SK-N-SH (cell line): ENCODE measurements around the gene TICAM1.
"Not testable (repeated sequence)": the region's sequence is repeated elsewhere in the genome, so short reads cannot be mapped to it uniquely, and the experiment has no call there.

ENCODE experiments used
- CTCF ChIP-seq: fragments of 200-600 bp; sonication (generic); IDR thresholded peaks from 2 replicates; pipeline ENCODE4 v1.6.1; 2017; ENCODE audit warnings: antibody characterized with exemption, mild to moderate bottlenecking, moderate library complexity
- FOXM1 ChIP-seq: IDR thresholded peaks from 2 replicates; pipeline ENCODE4 v1.4.0; 2012; ENCODE audit warnings: low read depth, mild to moderate bottlenecking
- MXI1 ChIP-seq: IDR thresholded peaks from 2 replicates; pipeline ENCODE4 v1.6.1; 2012; ENCODE audit warnings: mild to moderate bottlenecking, low read depth, low read length, improper control_type of control experiment
- POLR2AphosphoS5 ChIP-seq: IDR thresholded peaks from 2 replicates; pipeline ENCODE4 v1.6.1; 2012; ENCODE audit warnings: low read depth, low read length
- RCOR1 ChIP-seq: fragments of 150-350 bp; IDR thresholded peaks from 2 replicates; pipeline ENCODE4 v1.6.1; 2017; ENCODE audit warnings: antibody characterized with exemption, low read length
- REST ChIP-seq: IDR thresholded peaks from 2 replicates; pipeline ENCODE4 v1.6.1; 2012; ENCODE audit warnings: mild to moderate bottlenecking, low read depth, low read length, moderate library complexity
- RXRA ChIP-seq: IDR thresholded peaks from 2 replicates; pipeline ENCODE4 v1.4.0; 2012; ENCODE audit warnings: low read depth, mild to moderate bottlenecking, borderline replicate concordance
- SMC3 ChIP-seq: IDR thresholded peaks from 2 replicates; pipeline ENCODE4 v1.6.1; 2012; ENCODE audit warnings: low read depth, low read length, improper control_type of control experiment
- TAF1 ChIP-seq: IDR thresholded peaks from 2 replicates; pipeline ENCODE4 v1.6.1; 2012; ENCODE audit warnings: low read depth, mild to moderate bottlenecking, low read length, moderate library complexity, borderline replicate concordance
- USF2 ChIP-seq: fragments of 150-350 bp; IDR thresholded peaks from 2 replicates; pipeline ENCODE4 v1.6.1; 2017; ENCODE audit warnings: antibody characterized with exemption, low read length, low read depth, borderline replicate concordance
- YY1 ChIP-seq: IDR thresholded peaks from 2 replicates; pipeline ENCODE4 v1.4.0; 2012; ENCODE audit warnings: low read depth, mild to moderate bottlenecking

- not testable (repeated sequence) for TF ChIP-seq CTCF, POLR2AphosphoS5, USF2, TAF1, RXRA, FOXM1, RCOR1, MXI1, SMC3, YY1, REST
Measured at GRCh38 chr19:4793278-4793677, 38.2 kb downstream of the TICAM1 start.
